IMR-90 (cell line): ENCODE measurements around the gene ADAM30. TPM values are rescaled to one million over a fixed set of nuclear protein-coding genes. Genes with fewer than 3 reads are reported as not detected.

Experiments used
- ATAC-seq: fragments of 200-7000 bp; cut with Tn5 transposase; 2 replicates; pipeline ENCODE4 v1.9.1; 2020; ENCODE audit warnings: low read depth, mild to moderate bottlenecking, moderate library complexity
- BruUV-seq: library from RNA; stranded (reverse); fragments of 400-500 nt; replicated peaks from 2 replicates; lab custom pipeline; 2021; lab: Mats Ljungman, UMichigan
- CTCF ChIA-PET: fragments of 300-600 bp; formaldehyde crosslinking; extraction: SDS; loops from one replicate; lab custom pipeline; 2021; ENCODE audit warnings: antibody characterized with exemption; lab: Yijun Ruan, JAX
- POLR2A ChIA-PET: fragments of 300-600 bp; sonication (Branson Sonifier 250); formaldehyde crosslinking; loops from one replicate; lab custom pipeline; 2022; ENCODE audit warnings: antibody characterized with exemption; ENCODE audit not compliant: unreplicated experiment; lab: Charles Lee
- DNase-seq: peaks from one replicate; pipeline ENCODE4 v3.0.0; 2013
- H2AFZ ChIP-seq: replicated peaks from 2 replicates; pipeline ENCODE3; 2013; ENCODE audit warnings: low read length, mild to moderate bottlenecking; ENCODE audit not compliant: poor library complexity
- H2AK5ac ChIP-seq: 2 replicates; pipeline ENCODE4 v1.6.1; 2013; ENCODE audit warnings: low read depth, low read length, inconsistent platforms
- H2AK9ac ChIP-seq: replicated peaks from 2 replicates; pipeline ENCODE3; 2013; ENCODE audit warnings: mild to moderate bottlenecking, low read depth, low read length, moderate library complexity; ENCODE audit not compliant: poor library complexity
- H2BK120ac ChIP-seq: 2 replicates; pipeline ENCODE4 v1.6.1; 2013; ENCODE audit warnings: low read depth, low read length, inconsistent platforms
- H2BK15ac ChIP-seq: 3 replicates; pipeline ENCODE4 v1.6.1; 2013; ENCODE audit warnings: low read depth, low read length, inconsistent platforms
- H2BK20ac ChIP-seq: 2 replicates; pipeline ENCODE4 v1.6.1; 2013; ENCODE audit warnings: low read depth, mild to moderate bottlenecking, inconsistent platforms, low read length, moderate library complexity
- H2BK5ac ChIP-seq: 2 replicates; pipeline ENCODE4 v1.6.1; 2013; ENCODE audit warnings: mild to moderate bottlenecking, low read depth, low read length, inconsistent platforms; ENCODE audit not compliant: poor library complexity, severe bottlenecking
- H3K14ac ChIP-seq: replicated peaks from 2 replicates; pipeline ENCODE4 v1.6.1; 2013; ENCODE audit warnings: low read depth, low read length, inconsistent platforms
- H3K18ac ChIP-seq: 2 replicates; pipeline ENCODE4 v1.6.1; 2013; ENCODE audit warnings: low read depth, low read length, control low read depth
- H3K23ac ChIP-seq: 2 replicates; pipeline ENCODE4 v1.6.1; 2013; ENCODE audit warnings: low read depth, low read length, inconsistent platforms
- H3K27ac ChIP-seq: 2 replicates; pipeline ENCODE4 v1.5.1; 2013; ENCODE audit warnings: mild to moderate bottlenecking, control low read depth, low read length; ENCODE audit not compliant: insufficient read depth
- H3K27me3 ChIP-seq: 2 replicates; pipeline ENCODE4 v1.6.1; 2013; ENCODE audit warnings: low read length; ENCODE audit not compliant: control insufficient read depth, insufficient read depth
- H3K36me3 ChIP-seq: 2 replicates; pipeline ENCODE4 v1.6.1; 2013; ENCODE audit warnings: low read length, mixed read lengths; ENCODE audit not compliant: control insufficient read depth, insufficient read depth
- H3K4ac ChIP-seq: 2 replicates; pipeline ENCODE4 v1.6.1; 2013; ENCODE audit warnings: low read depth, low read length, inconsistent platforms
- H3K4me1 ChIP-seq: 2 replicates; pipeline ENCODE4 v1.6.1; 2013; ENCODE audit warnings: low read length, mixed read lengths; ENCODE audit not compliant: control insufficient read depth, insufficient read depth
- H3K4me2 ChIP-seq: 2 replicates; pipeline ENCODE4 v1.6.1; 2013; ENCODE audit warnings: low read depth, mild to moderate bottlenecking, control low read depth, low read length, moderate library complexity
- H3K4me3 ChIP-seq: 2 replicates; pipeline ENCODE4 v1.5.1; 2013; ENCODE audit warnings: low read depth, mild to moderate bottlenecking, control low read depth, low read length, moderate library complexity; ENCODE audit not compliant: insufficient read depth
- H3K56ac ChIP-seq: 2 replicates; pipeline ENCODE4 v1.6.1; 2013; ENCODE audit warnings: low read length, inconsistent platforms; ENCODE audit not compliant: insufficient read depth; ENCODE audit errors: extremely low read depth
- H3K79me1 ChIP-seq, 2 experiments: 2 replicates each; pipeline ENCODE4 v1.6.1; 2013; ENCODE audit warnings: low read length in 2 of 2, inconsistent platforms in 1 of 2, low read depth in 1 of 2
- H3K9ac ChIP-seq: 2 replicates; pipeline ENCODE4 v1.6.1; 2013; ENCODE audit warnings: low read depth, low read length, control low read depth
- H3K9me1 ChIP-seq: 2 replicates; pipeline ENCODE4 v1.6.1; 2013; ENCODE audit warnings: low read length, inconsistent platforms; ENCODE audit not compliant: insufficient read depth
- H3K9me3 ChIP-seq: 2 replicates; pipeline ENCODE4 v1.6.1; 2013; ENCODE audit warnings: low read length; ENCODE audit not compliant: control insufficient read depth, insufficient read depth
- H4K20me1 ChIP-seq: 2 replicates; pipeline ENCODE4 v1.6.1; 2013; ENCODE audit warnings: low read length, inconsistent platforms; ENCODE audit not compliant: insufficient read depth
- H4K5ac ChIP-seq: 2 replicates; pipeline ENCODE4 v1.6.1; 2013; ENCODE audit warnings: mild to moderate bottlenecking, low read depth, low read length, control low read depth
- H4K8ac ChIP-seq, 2 experiments: 2 replicates each; pipeline ENCODE4 v1.6.1; 2013; ENCODE audit warnings: low read depth in 2 of 2, low read length in 2 of 2, control low read depth in 1 of 2, inconsistent platforms in 1 of 2
- H4K91ac ChIP-seq: 2 replicates; pipeline ENCODE4 v1.6.1; 2013; ENCODE audit warnings: low read depth, low read length, inconsistent platforms; ENCODE audit not compliant: insufficient read depth
- BHLHE40 ChIP-seq: fragments of 150-350 bp; IDR thresholded peaks from 2 replicates; pipeline ENCODE4 v1.6.1; 2016; ENCODE audit warnings: mild to moderate bottlenecking, low read depth, low read length
- ELK1 ChIP-seq: fragments of 150-350 bp; IDR thresholded peaks from 2 replicates; pipeline ENCODE4 v1.6.1; 2016; ENCODE audit warnings: low read depth, mild to moderate bottlenecking, low read length, moderate library complexity, borderline replicate concordance
- MAFK ChIP-seq: IDR thresholded peaks from 2 replicates; pipeline ENCODE4 v1.6.1; 2012; ENCODE audit warnings: low read depth, low read length, improper control_type of control experiment
- MXI1 ChIP-seq: IDR thresholded peaks from 2 replicates; pipeline ENCODE4 v1.6.1; 2012; ENCODE audit warnings: low read depth, mild to moderate bottlenecking, low read length, moderate library complexity, borderline replicate concordance
- RCOR1 ChIP-seq: IDR thresholded peaks from 2 replicates; pipeline ENCODE4 v1.6.1; 2012; ENCODE audit warnings: mild to moderate bottlenecking, low read length, improper control_type of control experiment; ENCODE audit not compliant: insufficient replicate concordance
- SMC3 ChIP-seq: fragments of 150-350 bp; IDR thresholded peaks from 2 replicates; pipeline ENCODE4 v1.6.1; 2016; ENCODE audit warnings: low read depth, mild to moderate bottlenecking, antibody characterized with exemption, low read length, moderate library complexity
- WGBS, 2 experiments: methylation state at CpG; one replicate each; pipeline versions ENCODE4 v1.1.5 to v1.1.7; 2013; ENCODE audit warnings: missing lambda C conversion rate in 2 of 2; ENCODE audit not compliant: insufficient read length in 1 of 2; ENCODE audit errors: extremely low coverage in 2 of 2; 5-methylcytosine and 5-hydroxymethylcytosine counted together
- dilution Hi-C: fragments of 300-500 bp; cut with HindIII; formaldehyde crosslinking; loops from one replicate; pipeline ENCODE4 v1.14.3; 2018; ENCODE audit warnings: low sequenced_read_pairs; ENCODE audit not compliant: unreplicated experiment
- in situ Hi-C: fragments of 300-500 bp; cut with MboI; formaldehyde crosslinking; loops from 3 replicates; pipeline ENCODE4 v1.14.3; 2019; ENCODE audit warnings: low sequenced_read_pairs, inconsistent platforms, mixed read lengths
- intact Hi-C: fragments of 100-400 bp; cut with micrococcal nuclease; formaldehyde crosslinking; loops from 2 replicates; pipeline ENCODE4 v1.10.0; 2022
- polyA plus RNA-seq, 3 experiments: library from polyadenylated mRNA; depleted of rRNA; stranded (reverse); fragments of >200 nt; gene quantifications; 2 replicates each; pipeline ENCODE4 v1.2.3, GENCODE V29; 2012; ENCODE audit warnings: low replicate concordance in 1 of 3
- total RNA-seq: library from RNA; depleted of rRNA; stranded (reverse); fragments of >200 nt; gene quantifications from 2 replicates; pipeline ENCODE4 v1.2.3, GENCODE V29; 2012

The ADAM30 gene
- total and polyA plus RNA-seq, 2 of the 4 experiments (the other 2 are of a cell fraction): not detected

GRCh38 chr1:119937198-119937597, 40.9 kb upstream of the ADAM30 start:
- Histone ChIP-seq H3K79me1 (peaks cover 25 to 27% of the 10 kb centered on the region in 2 experiments), H3K14ac (no peak overlapping the region), H3K9me3 (peaks cover 2% of the 10 kb centered on the region; the same call in 1 of the 2 replicates), H3K9me1 (peaks cover 7% of the 10 kb centered on the region), H3K4me2 (no peak overlapping the region), H3K9ac (no peak overlapping the region), H3K4me1 (peaks cover 2% of the 10 kb centered on the region; the same call in 1 of the 2 replicates), H4K91ac (no peak overlapping the region), H2BK5ac (no peak overlapping the region), H3K36me3 (peaks cover 43% of the 10 kb centered on the region), H3K56ac (no peak overlapping the region), H3K27ac (no peak overlapping the region), H3K27me3 (no peaks in the 10 kb centered on the region), H2BK120ac (no peak overlapping the region), H2BK15ac (no peak overlapping the region), H4K5ac (no peak overlapping the region), H4K8ac (no peak overlapping the region), H2BK20ac (no peak overlapping the region), H2AK5ac (no peak overlapping the region), H3K18ac (no peak overlapping the region), H3K4ac (no peak overlapping the region), H3K23ac (no peak overlapping the region), H4K20me1 (no peaks in the 10 kb centered on the region), H3K4me3 (no peak overlapping the region), H2AFZ (no peak overlapping the region), H2AK9ac (no peak overlapping the region)
- ATAC-seq (no peak), DNase-seq (no peak)
- intact Hi-C loops: loop anchor here (5.0 kb wide), 1 partner anchor 35 kb away; no protein-coding TSS in a partner anchor
- 100% methylated on average over 3 of the region's 5 CpGs; no CpG with 5 or more reads in 1 of the 2 experiments for WGBS, 2 experiments
- ChIA-PET CTCF (no interaction called here), POLR2A (no interaction called here)
- dilution Hi-C loops: no loop called here
- TF ChIP-seq SMC3: no peak
- no peak for TF ChIP-seq RCOR1
- TF ChIP-seq MXI1: no peak
- no peak for TF ChIP-seq ELK1
- no peak for TF ChIP-seq BHLHE40
- no peak for TF ChIP-seq MAFK
- in situ Hi-C loops: no loop called here
- no TSS peak for BruUV-seq
